ENCODE results near the gene OR2V1.
A peak's percentile ranks its signal among the peaks of the same experiment; 100 is the strongest.
"Not testable (repeated sequence)": the region's sequence is repeated elsewhere in the genome, so short reads cannot be mapped to it uniquely, and the experiment has no call there.

OR2V1 gene

GRCh38 chr5:181130832-181131496 is at the start of gene OR2V1:
TSS of gene OR2V1 (minus strand) at chr5:181131169. CDS start at chr5:181125304, 5,865 bp downstream.
- no peaks in the 10 kb centered on the region for H3K36me3 ChIP-seq (ENCODE audit: insufficient read depth, low read length)
- H3K27ac ChIP-seq (ENCODE audit: low read depth, low read length): no peak within 1 kb of the TSS
- no peak within 1 kb of the TSS for H2AFZ ChIP-seq (ENCODE audit: low read length, unreplicated experiment)
- H3K79me2 ChIP-seq (ENCODE audit: control insufficient read depth, insufficient read depth, low read length, unreplicated experiment): no peaks in the 10 kb centered on the region
- H3K4me1 ChIP-seq (ENCODE audit: control insufficient read depth, insufficient read depth, low read length, unreplicated experiment): peaks cover 10% of the 10 kb centered on the region
- H3K27me3 ChIP-seq (ENCODE audit: insufficient read depth, low read length): peaks cover 48% of the 10 kb centered on the region
- no peak within 1 kb of the TSS for H3K4me3 ChIP-seq (ENCODE audit: low read depth, low read length)

GRCh38 chr5:181177559-181177958 is 46.6 kb upstream of the OR2V1 start:
- H3K27ac ChIP-seq (ENCODE audit: low read depth, low read length); H2AFZ ChIP-seq (ENCODE audit: low read length, unreplicated experiment); H3K79me2 ChIP-seq (ENCODE audit: control insufficient read depth, insufficient read depth, low read length, unreplicated experiment); H3K4me3 ChIP-seq (ENCODE audit: low read depth, low read length); H3K36me3 ChIP-seq (ENCODE audit: insufficient read depth, low read length); H3K27me3 ChIP-seq (ENCODE audit: insufficient read depth, low read length); H3K4me1 ChIP-seq (ENCODE audit: control insufficient read depth, insufficient read depth, low read length, unreplicated experiment): not testable (repeated sequence)

GRCh38 chr5:181176254-181176952 is 45.4 kb upstream of the OR2V1 start:
- no peak overlapping the region for H3K4me3 ChIP-seq (ENCODE audit: low read depth, low read length)
- no peaks in the 10 kb centered on the region for H3K36me3 ChIP-seq (ENCODE audit: insufficient read depth, low read length)
- 0 out of 2 replicates have a peak, but pooled peaks cover 4% of the 10 kb centered on the region for H3K27me3 ChIP-seq (ENCODE audit: insufficient read depth, low read length)
- no peak overlapping the region for H3K27ac ChIP-seq (ENCODE audit: low read depth, low read length)
- H2AFZ ChIP-seq (ENCODE audit: low read length, unreplicated experiment): no peak overlapping the region
- no peaks in the 10 kb centered on the region for H3K79me2 ChIP-seq (ENCODE audit: control insufficient read depth, insufficient read depth, low read length, unreplicated experiment)
- H3K4me1 ChIP-seq (ENCODE audit: control insufficient read depth, insufficient read depth, low read length, unreplicated experiment): no peaks in the 10 kb centered on the region

- Histone ChIP-seq H3K27me3 (ENCODE audit: insufficient read depth, low read length) (0 out of 2 replicates have a peak, but pooled peaks cover 9% of the 10 kb centered on the region), H3K36me3 (ENCODE audit: insufficient read depth, low read length) (no peaks in the 10 kb centered on the region), H3K4me3 (ENCODE audit: low read depth, low read length) (peak overlapping the region; percentile 52; the same call in 1 of the 2 replicates), H3K4me1 (ENCODE audit: control insufficient read depth, insufficient read depth, low read length, unreplicated experiment) (peaks cover 15% of the 10 kb centered on the region), H3K79me2 (ENCODE audit: control insufficient read depth, insufficient read depth, low read length, unreplicated experiment) (no peaks in the 10 kb centered on the region), H2AFZ (ENCODE audit: low read length, unreplicated experiment) (no peak overlapping the region), H3K27ac (ENCODE audit: low read depth, low read length) (no peak overlapping the region)
Measured at GRCh38 chr5:181173420-181174342, 42.7 kb upstream of the OR2V1 start.

GRCh38 chr5:181173027-181173419 is 42.1 kb upstream of the OR2V1 start:
- Histone ChIP-seq H3K36me3 (ENCODE audit: insufficient read depth, low read length) (no peaks in the 10 kb centered on the region), H3K4me3 (ENCODE audit: low read depth, low read length) (peak overlapping the region; percentile 52; the same call in 1 of the 2 replicates), H3K27ac (ENCODE audit: low read depth, low read length) (no peak overlapping the region), H3K4me1 (ENCODE audit: control insufficient read depth, insufficient read depth, low read length, unreplicated experiment) (peaks cover 15% of the 10 kb centered on the region), H3K27me3 (ENCODE audit: insufficient read depth, low read length) (peaks cover 12% of the 10 kb centered on the region; the same call in 1 of the 2 replicates), H2AFZ (ENCODE audit: low read length, unreplicated experiment) (no peak overlapping the region), H3K79me2 (ENCODE audit: control insufficient read depth, insufficient read depth, low read length, unreplicated experiment) (no peaks in the 10 kb centered on the region)

- no peak overlapping the region for H2AFZ ChIP-seq (ENCODE audit: low read length, unreplicated experiment)
- peaks cover 12% of the 10 kb centered on the region; the same call in 1 of the 2 replicates for H3K27me3 ChIP-seq (ENCODE audit: insufficient read depth, low read length)
- H3K4me1 ChIP-seq (ENCODE audit: control insufficient read depth, insufficient read depth, low read length, unreplicated experiment): peaks cover 15% of the 10 kb centered on the region
- no peak overlapping the region for H3K27ac ChIP-seq (ENCODE audit: low read depth, low read length)
- H3K36me3 ChIP-seq (ENCODE audit: insufficient read depth, low read length): no peaks in the 10 kb centered on the region
- no peak overlapping the region for H3K4me3 ChIP-seq (ENCODE audit: low read depth, low read length)
- H3K79me2 ChIP-seq (ENCODE audit: control insufficient read depth, insufficient read depth, low read length, unreplicated experiment): no peaks in the 10 kb centered on the region
Measured at GRCh38 chr5:181171782-181172181, 40.8 kb upstream of the OR2V1 start.

- H3K36me3 ChIP-seq (ENCODE audit: insufficient read depth, low read length): no peaks in the 10 kb centered on the region
- H3K4me1 ChIP-seq (ENCODE audit: control insufficient read depth, insufficient read depth, low read length, unreplicated experiment): peaks cover 15% of the 10 kb centered on the region
- no peak overlapping the region for H3K27ac ChIP-seq (ENCODE audit: low read depth, low read length)
- 0 out of 2 replicates have a peak overlapping the region, but pooled peaks have one; percentile 17 for H3K4me3 ChIP-seq (ENCODE audit: low read depth, low read length)
- H3K27me3 ChIP-seq (ENCODE audit: insufficient read depth, low read length): peaks cover 12% of the 10 kb centered on the region; the same call in 1 of the 2 replicates
- no peak overlapping the region for H2AFZ ChIP-seq (ENCODE audit: low read length, unreplicated experiment)
- H3K79me2 ChIP-seq (ENCODE audit: control insufficient read depth, insufficient read depth, low read length, unreplicated experiment): no peaks in the 10 kb centered on the region
Measured at GRCh38 chr5:181170996-181171395, 40.0 kb upstream of the OR2V1 start.

GRCh38 chr5:181170237-181170825 is 39.4 kb upstream of the OR2V1 start:
- no peaks in the 10 kb centered on the region for H3K79me2 ChIP-seq (ENCODE audit: control insufficient read depth, insufficient read depth, low read length, unreplicated experiment)
- peaks cover 12% of the 10 kb centered on the region; the same call in 1 of the 2 replicates for H3K27me3 ChIP-seq (ENCODE audit: insufficient read depth, low read length)
- no peak overlapping the region for H3K27ac ChIP-seq (ENCODE audit: low read depth, low read length)
- H2AFZ ChIP-seq (ENCODE audit: low read length, unreplicated experiment): peak overlapping the region; percentile 56
- H3K36me3 ChIP-seq (ENCODE audit: insufficient read depth, low read length): no peaks in the 10 kb centered on the region
- peak overlapping the region; percentile 66 for H3K4me3 ChIP-seq (ENCODE audit: low read depth, low read length)
- H3K4me1 ChIP-seq (ENCODE audit: control insufficient read depth, insufficient read depth, low read length, unreplicated experiment): peaks cover 15% of the 10 kb centered on the region

- H2AFZ ChIP-seq (ENCODE audit: low read length, unreplicated experiment): peak overlapping the region; percentile 56
- not testable (repeated sequence) for H3K79me2 ChIP-seq (ENCODE audit: control insufficient read depth, insufficient read depth, low read length, unreplicated experiment); H3K36me3 ChIP-seq (ENCODE audit: insufficient read depth, low read length); H3K27ac ChIP-seq (ENCODE audit: low read depth, low read length)
- H3K4me3 ChIP-seq (ENCODE audit: low read depth, low read length): peak overlapping the region; percentile 66
- H3K27me3 ChIP-seq (ENCODE audit: insufficient read depth, low read length): peaks cover 12% of the 10 kb centered on the region; the same call in 1 of the 2 replicates
- H3K4me1 ChIP-seq (ENCODE audit: control insufficient read depth, insufficient read depth, low read length, unreplicated experiment): peaks cover 15% of the 10 kb centered on the region
Measured at GRCh38 chr5:181169459-181170236, 38.7 kb upstream of the OR2V1 start.
